Ascending aorta (tissue), 2 donors: Measurements from ENCODE around the gene POLK. TPM values are rescaled to one million over a fixed set of nuclear protein-coding genes. Genes with fewer than 3 reads are reported as not detected.
"Not testable (repeated sequence)": the region's sequence is repeated elsewhere in the genome, so short reads cannot be mapped to it uniquely, and the experiment has no call there.

Experiments used
- DNase-seq, 2 donors: peaks; one replicate each; pipeline ENCODE4 v3.0.0-alpha.2; 2019; ENCODE audit warnings: low spot score in 2 of 2
- H3K27ac ChIP-seq, 2 donors: fragments of 200-600 bp; sonication (generic); one replicate each; pipeline ENCODE4 v1.5.1; 2016 to 2017; ENCODE audit warnings: mild to moderate bottlenecking in 1 of 2
- H3K27me3 ChIP-seq: fragments of 200-600 bp; sonication (generic); one replicate; pipeline ENCODE4 v1.5.1; 2017
- H3K36me3 ChIP-seq, 2 donors: fragments of 200-600 bp; sonication (generic); one replicate each; pipeline ENCODE4 v1.5.1; 2016
- H3K4me1 ChIP-seq, 2 donors: fragments of 200-600 bp; sonication (generic); one replicate each; pipeline ENCODE4 v1.5.1; 2016 to 2017; ENCODE audit warnings: mild to moderate bottlenecking in 1 of 2
- H3K4me3 ChIP-seq, 2 donors: fragments of 200-600 bp; sonication (generic); one replicate each; pipeline ENCODE4 v1.5.1; 2016 to 2017; ENCODE audit warnings: mild to moderate bottlenecking in 1 of 2
- H3K9me3 ChIP-seq, 2 donors: fragments of 200-600 bp; sonication (generic); one replicate each; pipeline ENCODE4 v1.5.1; 2016
- intact Hi-C: fragments of 100-400 bp; cut with DNase I; formaldehyde crosslinking; loops from one replicate; pipeline ENCODE4 v1.15.1; 2023
- total RNA-seq: library from RNA; depleted of rRNA; stranded (reverse); fragments of >200 nt; gene quantifications from one replicate; pipeline ENCODE4 v1.1.0, GENCODE V29; 2016
- TF ChIP-seq, protein P1 (sequence below), 3 experiments: fragments of 200-600 bp in 2 of 3; fragments of 450-650 bp in 1 of 3; sonication (generic) in 2 of 3; IDR thresholded peaks; one replicate each; pipeline ENCODE4 v1.5.1; 2016 to 2019; ENCODE audit warnings: antibody characterized with exemption in 3 of 3, mild to moderate bottlenecking in 1 of 3, moderate library complexity in 1 of 3

Gene POLK
- total RNA-seq, 1 donor from 2014 or later, result 19.4 TPM

DNA sequence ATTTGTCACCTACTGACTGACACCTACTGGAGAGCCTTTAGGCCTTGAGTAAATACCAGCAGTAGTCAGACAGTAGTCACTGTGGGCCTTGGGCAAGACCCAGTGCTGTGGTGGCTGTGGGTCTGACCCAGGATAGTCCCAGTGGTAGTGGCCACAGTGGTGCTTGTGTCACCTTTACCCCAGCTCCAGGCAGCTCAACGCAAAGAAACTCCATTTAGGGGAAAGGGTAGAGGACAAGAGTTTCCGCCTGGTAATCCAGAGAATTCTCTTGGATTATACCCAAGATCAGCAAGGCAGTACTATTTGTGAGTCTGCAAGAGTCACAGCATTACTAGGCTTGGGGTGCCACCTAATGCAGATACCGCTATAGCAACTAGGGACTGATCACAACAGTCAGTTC lies 29.2 kb upstream of the POLK start:
- TF ChIP-seq, protein P1, sequence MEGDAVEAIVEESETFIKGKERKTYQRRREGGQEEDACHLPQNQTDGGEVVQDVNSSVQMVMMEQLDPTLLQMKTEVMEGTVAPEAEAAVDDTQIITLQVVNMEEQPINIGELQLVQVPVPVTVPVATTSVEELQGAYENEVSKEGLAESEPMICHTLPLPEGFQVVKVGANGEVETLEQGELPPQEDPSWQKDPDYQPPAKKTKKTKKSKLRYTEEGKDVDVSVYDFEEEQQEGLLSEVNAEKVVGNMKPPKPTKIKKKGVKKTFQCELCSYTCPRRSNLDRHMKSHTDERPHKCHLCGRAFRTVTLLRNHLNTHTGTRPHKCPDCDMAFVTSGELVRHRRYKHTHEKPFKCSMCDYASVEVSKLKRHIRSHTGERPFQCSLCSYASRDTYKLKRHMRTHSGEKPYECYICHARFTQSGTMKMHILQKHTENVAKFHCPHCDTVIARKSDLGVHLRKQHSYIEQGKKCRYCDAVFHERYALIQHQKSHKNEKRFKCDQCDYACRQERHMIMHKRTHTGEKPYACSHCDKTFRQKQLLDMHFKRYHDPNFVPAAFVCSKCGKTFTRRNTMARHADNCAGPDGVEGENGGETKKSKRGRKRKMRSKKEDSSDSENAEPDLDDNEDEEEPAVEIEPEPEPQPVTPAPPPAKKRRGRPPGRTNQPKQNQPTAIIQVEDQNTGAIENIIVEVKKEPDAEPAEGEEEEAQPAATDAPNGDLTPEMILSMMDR (IDR thresholded peaks at IDR 0.05), result no peak
- no peaks in the 10 kb centered on the region for H3K36me3 ChIP-seq
- H3K4me1 ChIP-seq, result no peaks in the 10 kb centered on the region
- H3K4me3 ChIP-seq, result no peak overlapping the region
- no peak for DNase-seq
- H3K27me3 ChIP-seq, result no peaks in the 10 kb centered on the region
- H3K9me3 ChIP-seq, result peaks cover 0 to 28% of the 10 kb centered on the region in 2 donors
- no peak overlapping the region for H3K27ac ChIP-seq
- intact Hi-C loops, result no loop called here

DNA sequence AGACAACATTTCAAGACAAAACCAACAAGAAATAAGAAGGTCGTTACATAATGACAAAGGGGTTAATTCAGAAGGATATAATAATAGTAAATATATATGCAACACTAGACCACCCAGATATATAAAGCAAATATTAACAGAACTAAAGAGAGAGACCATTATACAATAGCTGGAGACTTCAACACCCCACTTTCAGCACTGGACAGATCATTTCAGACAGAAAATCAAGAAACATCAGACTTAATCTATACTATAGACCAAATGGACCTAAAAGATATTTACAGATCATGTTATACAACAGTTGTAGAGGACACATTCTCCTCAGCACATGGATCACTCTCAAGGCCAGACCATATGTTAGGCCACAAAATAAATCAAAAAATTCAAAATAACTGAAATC lies 27.1 kb upstream of the POLK start:
- Histone ChIP-seq H3K27me3 (no peaks in the 10 kb centered on the region), H3K27ac (no peak overlapping the region), H3K36me3 (peaks cover 0 to under 1% of the 10 kb centered on the region in 2 donors), H3K4me3 (no peak overlapping the region), H3K4me1 (no peaks in the 10 kb centered on the region), H3K9me3 (peaks cover 0 to 36% of the 10 kb centered on the region in 2 donors)
- DNase-seq, result no peak
- intact Hi-C loops, result no loop called here
- TF ChIP-seq, protein P1 (IDR thresholded peaks at IDR 0.05), result no peak

DNA sequence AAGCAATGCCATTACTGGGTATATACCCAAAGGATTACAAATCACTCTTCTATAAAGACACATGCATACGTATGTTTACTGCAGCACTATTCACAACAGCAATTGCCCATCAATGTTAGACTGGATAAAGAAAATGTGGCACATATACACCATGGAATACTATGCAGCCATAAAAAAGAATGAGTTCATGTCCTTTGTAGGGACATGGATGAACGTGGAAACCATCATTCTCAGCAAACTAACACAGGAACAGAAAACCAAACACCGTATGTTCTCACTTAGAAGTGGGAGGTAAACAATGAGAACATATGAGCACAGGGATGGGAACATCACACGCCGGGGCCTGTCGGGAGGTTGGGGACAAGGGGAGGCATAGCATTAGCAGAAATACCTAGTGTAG lies 21.8 kb upstream of the POLK start:
- H3K27me3 ChIP-seq, H3K27ac ChIP-seq, H3K4me1 ChIP-seq, DNase-seq, intact Hi-C loops, H3K4me3 ChIP-seq: not testable (repeated sequence)
- Histone ChIP-seq H3K9me3 (peaks cover 0 to 28% of the 10 kb centered on the region in 2 donors), H3K36me3 (peaks cover 2 to 19% of the 10 kb centered on the region in 2 donors)

DNA sequence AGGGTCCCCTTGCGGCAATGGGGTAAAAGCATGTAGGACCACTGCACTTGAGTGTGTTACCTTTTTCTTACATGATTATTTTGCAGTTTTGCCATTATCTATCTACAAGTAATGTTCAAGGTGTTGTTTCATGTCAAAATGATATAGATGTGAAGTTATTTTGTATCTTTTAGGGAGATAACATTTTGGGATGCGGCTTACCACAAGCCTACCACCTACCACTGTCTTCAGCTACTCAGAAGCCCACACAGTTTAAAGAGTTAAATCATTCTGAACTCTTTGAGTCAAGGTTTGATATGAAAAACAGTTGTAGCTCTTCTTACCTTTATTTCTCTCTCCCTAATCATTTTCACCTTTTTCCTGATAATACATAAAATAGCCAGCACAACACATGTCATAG lies 20.1 kb upstream of the POLK start:
- DNase-seq, result no peak
- Histone ChIP-seq H3K4me1 (no peaks in the 10 kb centered on the region), H3K9me3 (peaks cover 0 to 19% of the 10 kb centered on the region in 2 donors), H3K27ac (no peak overlapping the region), H3K36me3 (peaks cover 2 to 20% of the 10 kb centered on the region in 2 donors), H3K27me3 (no peaks in the 10 kb centered on the region), H3K4me3 (no peak overlapping the region)
- TF ChIP-seq, protein P1 (IDR thresholded peaks at IDR 0.05), result no peak
- intact Hi-C loops, result no loop called here

DNA sequence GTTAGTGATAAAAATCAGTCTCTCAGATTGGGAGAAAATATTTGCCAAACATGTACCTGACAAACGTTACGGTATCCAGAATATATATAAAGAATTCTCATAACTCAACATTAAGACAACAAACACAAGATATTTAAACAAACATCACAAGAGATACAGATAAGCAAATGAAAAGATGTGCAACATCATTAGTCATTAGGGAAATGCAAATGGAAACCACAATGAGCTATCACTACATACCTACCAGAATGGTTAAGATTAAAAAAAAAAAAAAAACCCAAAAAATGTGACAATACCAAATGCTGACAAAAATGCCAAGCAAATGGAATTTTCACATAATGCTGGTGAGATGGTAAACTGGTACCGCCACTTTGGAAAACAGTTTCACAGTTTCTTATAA lies 15.7 kb upstream of the POLK start:
- Histone ChIP-seq H3K36me3 (peaks cover 2 to 21% of the 10 kb centered on the region in 2 donors), H3K9me3 (no peaks in the 10 kb centered on the region), H3K4me1 (no peaks in the 10 kb centered on the region), H3K4me3 (no peak overlapping the region), H3K27ac (no peak overlapping the region), H3K27me3 (no peaks in the 10 kb centered on the region)
- intact Hi-C loops, result no loop called here
- TF ChIP-seq, protein P1 (IDR thresholded peaks at IDR 0.05), result no peak
- DNase-seq, result no peak

DNA sequence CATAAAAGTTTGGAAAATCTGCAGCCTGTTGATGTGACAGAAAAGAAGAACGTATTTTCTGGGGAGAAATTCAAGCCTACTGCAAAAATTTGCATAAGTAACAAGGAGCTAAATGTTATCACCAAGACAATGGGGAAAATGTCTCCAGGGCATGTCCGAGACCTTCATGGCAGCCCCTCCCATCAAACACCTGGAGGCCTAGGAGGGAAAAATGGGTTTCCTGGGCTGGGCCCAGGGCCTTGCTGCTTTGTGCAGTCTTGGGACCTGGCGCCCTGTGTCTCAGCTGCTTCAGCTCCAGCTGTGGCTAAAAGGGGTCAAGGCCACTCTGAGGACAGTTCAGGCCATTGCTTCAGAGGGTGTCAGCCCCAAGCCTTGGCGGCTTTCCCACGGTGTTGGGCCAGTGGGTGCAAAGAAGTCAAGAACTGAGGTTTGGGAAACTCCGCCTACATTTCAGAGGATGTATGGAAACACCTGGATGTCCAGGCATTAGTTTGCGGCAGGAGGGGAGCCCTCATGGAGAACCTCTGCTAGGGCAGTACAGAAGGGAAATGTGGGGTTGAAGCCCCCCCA lies 13.4 kb upstream of the POLK start:
- H3K4me3 ChIP-seq, result no peak overlapping the region
- H3K4me1 ChIP-seq, result no peaks in the 10 kb centered on the region
- no peak for DNase-seq
- intact Hi-C loops, result no loop called here
- peaks cover 2 to 11% of the 10 kb centered on the region in 2 donors for H3K36me3 ChIP-seq
- no peaks in the 10 kb centered on the region for H3K27me3 ChIP-seq
- TF ChIP-seq, protein P1 (IDR thresholded peaks at IDR 0.05), result no peak
- H3K9me3 ChIP-seq, result no peaks in the 10 kb centered on the region
- no peak overlapping the region for H3K27ac ChIP-seq

DNA sequence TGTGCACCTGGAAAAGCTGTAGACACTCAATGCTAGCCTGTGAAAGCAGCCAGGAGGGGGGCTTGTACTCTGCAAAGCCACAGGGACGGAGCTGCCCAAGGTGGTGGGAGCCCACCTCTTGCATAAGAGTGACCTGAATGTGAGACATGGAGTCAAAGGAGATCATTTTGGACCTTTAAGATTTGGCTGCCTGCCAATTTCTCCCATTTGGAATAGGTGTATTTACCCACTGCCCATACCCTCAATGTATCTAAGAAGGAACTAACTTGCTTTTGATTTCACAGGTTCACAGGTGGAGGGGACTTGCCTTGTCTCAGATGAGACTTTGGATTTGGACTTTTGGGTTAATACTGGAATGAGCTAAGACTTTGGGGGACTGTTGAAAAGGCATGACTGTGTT lies 12.8 kb upstream of the POLK start:
- H3K27ac ChIP-seq, H3K4me1 ChIP-seq, intact Hi-C loops, H3K9me3 ChIP-seq, DNase-seq, H3K27me3 ChIP-seq, H3K4me3 ChIP-seq: not testable (repeated sequence)
- peaks cover 2 to 11% of the 10 kb centered on the region in 2 donors for H3K36me3 ChIP-seq

DNA sequence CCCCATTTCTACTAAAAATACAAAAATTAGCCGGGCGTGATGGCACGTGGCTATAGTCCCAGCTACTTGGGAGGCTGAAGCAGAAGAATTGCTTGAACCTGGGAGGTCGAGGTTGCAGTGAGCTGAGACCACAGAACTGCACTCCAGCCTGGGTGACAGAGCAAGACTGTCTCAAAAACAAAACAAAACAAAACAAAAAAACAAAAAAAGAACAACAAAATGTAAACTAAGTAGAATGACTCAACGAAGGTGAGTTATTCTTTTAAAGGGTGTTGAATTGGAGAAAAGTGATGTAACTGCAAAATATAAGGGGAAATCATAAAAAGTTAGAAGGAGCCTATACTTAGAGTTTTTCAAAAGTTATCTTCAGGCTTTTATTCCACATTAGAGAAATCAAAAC lies 6.6 kb upstream of the POLK start:
- H3K4me1 ChIP-seq, H3K27me3 ChIP-seq, H3K4me3 ChIP-seq, H3K36me3 ChIP-seq, H3K9me3 ChIP-seq, DNase-seq, intact Hi-C loops, H3K27ac ChIP-seq: not testable (repeated sequence)
